GM21381 (cell line): ENCODE measurements around the gene CAMK2A.
"Not testable (repeated sequence)": the region's sequence is repeated elsewhere in the genome, so short reads cannot be mapped to it uniquely, and the experiment has no call there.

Source experiments
- ATAC-seq: cut with Tn5 transposase; IDR thresholded peaks from one replicate; pipeline ENCODE4 v1.9.1; 2021; ENCODE audit warnings: mild to moderate bottlenecking, moderate library complexity; ENCODE audit not compliant: unreplicated experiment

CAMK2A gene

DNA sequence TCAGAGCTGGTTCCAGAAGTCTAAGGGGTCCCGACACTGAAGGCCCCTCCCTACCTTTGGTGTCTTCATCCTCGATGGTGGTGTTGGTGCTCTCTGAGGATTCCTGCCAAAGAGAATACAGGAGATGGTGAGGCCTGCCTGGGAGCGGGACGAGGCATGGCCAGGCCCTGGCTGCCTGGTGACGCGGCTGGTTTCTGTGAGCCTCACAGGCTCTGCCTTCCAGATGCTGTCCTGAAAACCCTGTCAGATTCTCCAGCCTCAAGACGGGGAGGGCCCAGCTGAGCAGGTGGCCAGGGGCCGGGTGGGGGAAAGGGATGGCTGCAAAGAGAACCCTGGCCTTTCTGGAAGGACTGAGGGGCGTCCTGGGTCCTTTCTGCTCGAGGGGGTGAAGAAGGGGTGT is 50.9 kb downstream of the CAMK2A start:
- no peak for ATAC-seq

DNA sequence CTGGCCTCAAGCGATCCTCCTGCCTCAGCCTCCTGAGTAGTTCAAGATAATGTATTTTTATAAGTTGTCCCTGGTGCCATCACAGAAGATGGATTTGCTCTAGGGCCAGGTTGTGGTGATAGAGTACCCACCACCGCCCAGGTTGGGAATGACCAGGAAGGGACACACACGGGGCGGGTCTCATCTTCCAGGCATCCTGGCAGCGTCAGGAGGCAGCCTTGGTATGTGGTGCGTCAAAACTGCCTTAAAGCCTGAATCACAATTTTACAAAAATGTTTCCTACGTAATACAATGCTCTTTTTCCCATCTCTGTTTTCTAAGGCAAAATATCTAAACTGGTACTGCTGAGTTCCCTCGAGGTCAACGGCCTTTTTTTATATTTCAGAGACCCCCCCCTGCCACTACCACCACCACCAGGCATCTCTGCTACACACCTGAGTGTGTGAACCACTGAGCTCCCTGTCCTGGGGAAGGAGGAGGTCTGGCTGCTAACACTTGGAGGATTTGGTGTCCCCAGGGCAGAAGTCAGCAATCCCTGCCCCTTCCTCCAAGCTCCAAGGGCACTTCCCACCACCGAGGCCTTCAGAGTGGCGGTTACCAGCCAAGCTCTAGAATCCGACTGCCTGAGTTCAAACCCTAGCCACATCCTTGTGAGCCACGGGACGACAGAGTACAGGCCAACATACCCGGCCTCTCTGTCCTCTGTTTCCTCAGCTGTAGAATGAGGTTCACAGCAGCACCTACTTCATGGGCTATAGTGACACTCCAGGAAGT is 52.4 kb downstream of the CAMK2A start:
- no peak for ATAC-seq

DNA sequence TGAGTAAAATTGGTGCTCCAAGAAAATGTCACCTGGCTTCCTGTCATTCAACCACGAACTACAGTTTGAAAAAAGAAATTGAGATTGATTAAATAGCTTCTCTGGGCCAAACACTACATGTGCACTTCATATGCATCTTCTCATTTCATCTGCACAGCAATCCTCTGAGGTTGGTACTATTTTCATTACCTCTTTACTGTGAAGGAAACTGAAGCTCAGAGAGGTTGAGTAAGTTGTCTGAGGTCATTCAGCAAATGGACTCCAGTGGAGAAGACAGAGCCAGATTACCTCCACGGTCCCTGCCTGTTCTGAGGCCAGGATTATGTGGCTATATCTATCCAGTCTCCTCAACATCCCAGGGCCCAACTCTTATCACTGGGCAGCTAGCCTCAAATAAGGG is 53.3 kb downstream of the CAMK2A start:
- ATAC-seq = no peak

DNA sequence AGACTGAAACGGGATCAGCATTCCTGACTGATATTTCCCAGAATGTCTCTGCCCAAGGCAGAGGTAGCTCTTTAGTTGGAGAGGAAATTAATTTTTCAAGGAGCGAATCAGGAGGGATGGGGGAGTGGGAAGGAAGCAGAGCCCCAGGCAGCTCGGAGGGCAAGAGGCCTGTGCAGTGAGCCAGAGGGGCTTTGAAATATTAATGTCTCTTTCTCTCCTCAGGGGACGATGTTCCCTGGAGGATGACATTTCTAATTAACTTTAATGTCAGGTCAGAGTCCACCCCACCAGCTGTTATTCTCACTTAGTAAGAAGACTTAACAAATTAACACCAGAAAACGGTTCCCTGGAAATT is 54.1 kb downstream of the CAMK2A start:
- ATAC-seq = no peak

DNA sequence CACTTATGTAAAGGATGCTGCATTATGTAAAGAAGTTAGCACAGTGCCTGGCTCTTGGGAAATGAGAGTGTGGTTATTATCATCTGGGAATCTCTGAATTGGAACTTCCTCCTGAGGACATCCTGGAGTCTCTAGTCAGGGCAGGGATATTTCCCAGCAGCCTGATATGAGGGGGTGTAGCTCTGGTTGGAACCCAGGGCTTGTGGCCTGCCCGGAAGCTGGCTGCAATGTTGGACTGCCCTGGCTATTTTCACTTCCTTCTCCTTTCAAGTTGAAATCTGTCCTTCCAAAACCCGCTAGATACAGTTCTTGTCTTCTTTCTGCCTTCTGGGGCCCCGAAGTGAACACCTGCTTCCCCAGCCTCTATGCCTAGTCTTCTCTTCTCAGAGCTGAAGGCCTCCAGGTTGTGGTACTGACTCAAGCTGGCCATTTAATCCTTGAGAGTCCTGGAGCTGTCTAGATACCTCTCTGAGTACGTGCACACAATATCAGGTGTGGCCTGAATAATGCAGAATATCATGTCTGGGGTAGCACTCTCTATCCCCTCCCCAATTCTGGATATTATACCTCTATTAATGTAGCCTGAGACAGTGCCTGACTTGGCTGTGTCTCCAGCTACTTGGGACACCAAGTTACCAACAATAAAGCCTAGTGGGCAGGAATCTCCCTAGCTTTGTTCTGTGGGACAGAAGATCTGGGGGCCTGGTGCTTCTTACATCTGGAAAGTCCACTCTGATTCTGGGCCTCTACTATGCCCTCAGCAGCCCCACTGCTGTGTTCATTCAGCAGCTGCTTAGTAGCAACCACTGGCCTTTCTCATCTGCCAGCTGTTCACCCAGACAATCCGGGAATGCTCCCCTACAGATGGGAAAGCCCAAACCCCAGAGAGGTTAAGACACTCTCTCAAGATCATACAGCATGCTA is 54.7 kb downstream of the CAMK2A start:
- ATAC-seq = no peak

DNA sequence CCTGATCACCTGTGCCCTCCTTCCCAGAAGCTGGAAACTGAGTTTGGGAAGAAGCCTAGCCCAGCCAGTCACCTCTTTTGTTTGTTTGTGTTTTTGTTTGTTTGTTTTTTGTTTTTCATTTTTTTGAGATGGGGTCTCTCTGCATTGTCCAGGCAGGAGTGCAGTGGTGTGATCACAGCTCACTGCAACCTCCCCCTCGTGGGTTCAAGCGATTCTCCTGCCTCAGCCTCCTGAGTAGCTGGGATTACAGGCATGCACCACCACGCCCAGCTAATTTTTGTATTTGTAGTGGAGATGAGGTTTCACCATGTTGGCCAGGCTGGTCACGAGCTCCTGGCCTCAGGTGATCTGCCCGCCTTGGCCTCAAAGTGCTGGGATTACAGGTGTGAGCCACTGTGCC is 55.9 kb downstream of the CAMK2A start:
- not testable (repeated sequence) for ATAC-seq

DNA sequence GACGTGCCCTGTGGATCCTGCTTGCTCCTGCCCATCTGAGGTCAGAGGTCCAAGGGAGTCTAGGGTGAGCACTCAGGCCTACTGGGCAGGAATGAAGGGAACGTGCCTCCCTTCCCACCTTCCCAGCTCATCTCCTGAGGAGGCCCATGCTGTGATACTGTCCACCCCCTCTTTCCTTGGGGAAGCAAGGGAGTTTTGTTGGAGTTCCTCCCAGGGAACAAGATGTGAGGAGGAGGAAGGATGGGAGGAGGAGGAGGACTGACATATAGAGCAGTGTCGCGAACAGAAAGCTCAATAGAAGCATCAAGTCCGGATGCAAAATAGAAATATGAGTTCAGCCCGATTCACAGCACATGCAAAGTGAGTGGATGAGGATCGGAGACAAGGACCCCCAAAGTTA is 58.7 kb downstream of the CAMK2A start:
- no peak for ATAC-seq

DNA sequence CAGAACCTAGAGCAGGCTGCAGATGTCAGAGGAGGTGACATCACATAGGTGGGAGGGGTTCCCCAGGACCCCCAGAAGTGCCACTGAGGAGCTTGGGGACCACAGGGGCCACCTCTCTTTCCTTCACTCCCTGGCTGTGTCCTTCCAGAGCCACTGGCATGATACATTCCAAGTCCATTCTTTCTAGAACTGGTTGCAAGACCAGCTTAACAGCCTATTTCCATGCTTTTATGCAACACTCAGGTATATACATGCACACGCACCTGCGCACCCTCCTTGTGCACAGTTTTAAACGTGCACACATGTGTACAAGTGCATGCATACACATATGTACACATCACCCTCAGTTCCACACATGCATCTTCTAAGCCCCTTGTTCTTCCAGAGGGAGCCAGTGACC is 60.0 kb downstream of the CAMK2A start:
- no peak for ATAC-seq

DNA sequence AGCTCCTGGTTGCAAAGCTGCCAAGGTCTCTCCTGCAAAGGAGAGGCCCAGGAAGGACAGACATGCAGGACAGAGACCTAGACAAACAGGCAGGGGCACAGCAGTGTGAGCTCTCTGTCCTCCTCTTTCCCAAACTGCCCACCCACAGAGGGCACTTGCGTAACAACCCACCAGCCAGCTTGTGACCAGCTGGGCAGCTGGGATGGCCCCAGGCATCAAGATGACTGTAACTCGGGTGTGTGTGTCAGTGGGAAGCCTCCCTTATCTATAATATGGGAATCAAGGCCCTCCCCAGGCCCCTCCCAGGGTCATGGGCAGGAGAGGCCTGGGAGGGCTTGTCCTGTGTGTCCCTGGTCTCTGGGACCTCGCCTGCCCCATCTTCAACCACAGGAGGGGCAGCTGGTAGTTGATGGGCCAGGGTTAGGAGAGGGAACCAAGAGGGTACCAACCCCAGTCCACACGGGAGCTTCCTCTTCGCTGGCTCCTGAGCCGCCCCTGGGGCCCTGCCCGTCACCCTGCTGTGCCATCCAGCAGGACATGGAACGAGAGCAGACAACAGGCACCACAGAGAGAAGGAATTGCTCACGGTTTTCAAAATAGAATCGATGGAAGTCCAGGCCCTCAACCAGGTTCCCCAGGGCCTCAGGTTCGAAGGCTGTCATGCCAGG is 61.8 kb downstream of the CAMK2A start:
- no peak for ATAC-seq

DNA sequence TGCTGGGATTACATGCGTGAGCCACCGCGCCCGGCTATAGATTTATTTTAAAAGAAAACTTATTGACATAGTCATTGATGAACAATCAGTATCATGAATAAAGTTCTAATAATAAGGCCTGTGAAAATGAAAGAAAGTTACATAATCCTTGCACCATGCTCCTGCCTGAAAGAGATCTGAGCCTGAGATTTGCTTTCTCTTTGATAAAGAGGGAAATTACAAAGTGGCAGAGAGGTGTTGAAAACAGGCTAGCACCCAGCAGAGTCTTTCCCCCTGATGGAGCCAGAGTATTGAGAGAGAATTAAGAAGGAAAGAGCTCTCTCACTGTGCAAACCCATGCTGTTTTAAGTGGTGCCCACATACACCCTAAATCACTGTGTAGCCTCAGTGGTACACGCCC is 62.5 kb downstream of the CAMK2A start:
- no peak for ATAC-seq

DNA sequence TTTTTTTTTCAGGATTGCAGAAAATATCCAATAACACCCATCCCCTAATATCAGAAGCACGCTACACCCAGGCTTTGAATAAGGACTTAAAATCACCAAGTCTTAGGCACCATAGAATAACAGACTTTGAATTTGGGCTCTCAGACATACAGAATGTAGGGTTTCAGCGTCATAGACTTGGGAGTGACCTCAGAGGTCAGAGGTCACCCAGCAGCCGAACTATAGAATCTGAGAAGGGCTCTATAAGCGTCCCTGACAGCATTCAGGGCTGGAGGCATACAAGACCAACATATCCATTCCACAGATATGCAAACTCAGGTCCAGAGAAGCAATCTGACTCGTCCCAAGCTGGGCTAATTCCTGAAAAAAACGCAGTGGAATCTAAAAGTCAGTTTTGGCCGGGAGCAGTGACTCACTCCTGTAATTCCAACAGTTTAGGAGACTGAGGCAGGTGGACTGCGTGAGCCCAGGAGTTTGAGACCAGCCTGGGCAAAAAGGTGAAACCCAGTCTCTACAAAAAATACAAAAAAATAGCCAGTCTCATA is 65.0 kb downstream of the CAMK2A start:
- ATAC-seq = no peak

DNA sequence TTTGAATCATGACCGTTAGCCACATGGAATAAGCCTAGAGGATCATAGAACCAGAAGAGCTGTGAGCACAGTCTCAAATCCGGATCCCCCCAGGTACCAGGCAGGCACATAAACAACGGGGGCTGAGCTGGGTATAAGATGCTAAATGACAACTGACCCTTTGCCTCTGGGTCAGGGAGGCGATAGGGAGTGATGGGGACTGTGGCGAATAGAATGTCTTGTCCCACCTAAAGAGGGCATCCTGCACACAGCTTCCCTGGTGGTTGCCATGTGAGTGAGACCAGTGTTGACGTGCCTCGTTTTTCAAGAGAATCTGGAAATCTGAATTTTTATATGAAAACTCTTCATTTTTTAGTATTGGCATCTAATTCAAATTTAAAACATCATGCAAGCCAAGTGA is 66.1 kb downstream of the CAMK2A start:
- ATAC-seq = no peak

DNA sequence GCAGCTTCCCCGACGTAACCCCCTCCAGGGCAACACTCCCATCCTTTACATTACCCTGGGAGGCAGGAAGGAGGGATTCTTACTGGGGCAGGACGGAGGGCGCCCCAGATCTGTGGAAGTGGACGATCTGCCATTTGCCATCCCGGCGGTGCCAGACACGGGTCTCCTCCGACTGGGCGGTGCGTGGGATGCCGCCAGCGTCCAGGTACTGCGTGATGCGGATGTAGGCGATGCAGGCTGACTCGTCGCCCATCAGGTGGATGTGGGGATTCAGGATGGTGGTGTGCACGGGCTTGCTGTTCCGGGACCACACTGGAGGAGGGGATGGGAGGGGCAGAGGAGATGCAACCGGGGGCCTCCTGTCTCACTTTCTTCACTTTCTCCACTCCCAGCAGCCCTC is 66.7 kb downstream of the CAMK2A start:
- ATAC-seq = no peak

DNA sequence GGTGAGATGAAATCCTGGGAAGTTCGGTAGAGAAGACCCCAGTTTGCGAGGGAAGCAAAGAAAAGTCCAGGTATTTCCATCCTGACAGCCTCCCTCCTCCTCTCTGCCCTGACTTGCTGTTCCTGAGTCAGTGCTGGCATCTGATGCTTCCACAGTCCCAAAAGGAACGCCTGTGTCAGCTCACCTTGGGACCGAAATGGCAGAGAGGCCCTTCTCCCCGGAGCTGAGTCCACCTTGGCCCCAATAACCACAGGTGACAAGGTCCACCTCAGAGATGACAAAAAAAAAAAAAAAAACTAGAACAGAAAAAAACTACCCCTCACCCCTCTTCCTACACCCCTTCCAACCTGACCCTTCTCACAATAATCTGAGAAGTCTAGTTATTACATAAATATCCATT is 68.1 kb downstream of the CAMK2A start:
- no peak for ATAC-seq

DNA sequence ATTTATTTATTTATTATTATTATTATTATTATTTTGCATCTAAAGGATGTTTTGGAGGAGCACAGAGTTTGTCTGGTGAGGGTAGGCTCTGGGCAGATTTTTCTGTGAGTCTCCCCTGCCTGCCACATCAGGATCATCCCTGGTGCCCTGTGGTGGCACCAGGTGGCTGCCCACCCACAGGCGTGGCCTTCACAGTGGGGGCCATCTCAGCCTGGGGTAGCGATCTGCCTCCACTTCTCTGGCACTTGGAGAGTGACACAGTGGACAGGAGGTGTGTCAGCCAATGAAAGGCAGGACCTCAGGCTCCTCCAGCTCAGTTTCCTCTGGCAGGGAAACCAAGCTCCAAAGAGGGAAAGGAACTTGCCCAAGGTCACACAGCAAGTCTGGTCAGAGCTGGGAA is 69.7 kb downstream of the CAMK2A start:
- no peak for ATAC-seq

DNA sequence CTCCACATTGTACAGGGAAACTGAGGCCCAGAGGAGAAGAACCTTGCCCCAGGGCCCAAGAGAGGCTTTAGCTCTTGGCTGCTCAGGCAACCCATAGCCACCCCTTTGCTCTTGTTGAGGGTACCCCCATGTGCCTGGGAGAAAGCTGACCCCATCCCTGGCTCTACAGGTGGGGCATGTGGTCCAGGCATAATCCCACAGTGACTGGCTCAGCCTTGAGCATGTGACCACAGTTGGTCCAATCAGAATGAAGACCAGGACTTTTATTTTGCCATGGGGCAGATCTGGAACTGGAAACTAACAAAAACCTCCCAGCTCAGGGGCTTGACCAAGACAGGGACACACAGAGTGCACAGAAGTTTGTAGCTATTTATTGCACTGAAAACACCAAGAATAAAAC is 70.4 kb downstream of the CAMK2A start:
- no peak for ATAC-seq

DNA sequence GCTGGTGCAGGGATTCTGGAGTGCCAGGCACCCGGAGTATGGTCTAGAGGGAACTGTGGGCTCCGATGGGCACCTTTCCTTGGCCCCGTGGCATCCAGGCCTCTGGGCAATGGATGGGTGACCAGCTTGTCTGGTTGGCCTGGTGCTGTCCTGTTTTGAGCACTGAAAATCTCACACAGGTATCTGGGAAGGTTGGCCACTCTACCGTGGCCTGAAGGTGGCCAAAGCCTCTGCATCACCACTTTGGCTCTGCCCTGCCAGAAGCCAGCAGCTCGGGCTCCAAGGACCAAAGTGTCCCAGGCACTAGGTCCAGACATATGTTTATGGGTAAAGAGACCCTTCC is 70.9 kb downstream of the CAMK2A start:
- no peak for ATAC-seq

DNA sequence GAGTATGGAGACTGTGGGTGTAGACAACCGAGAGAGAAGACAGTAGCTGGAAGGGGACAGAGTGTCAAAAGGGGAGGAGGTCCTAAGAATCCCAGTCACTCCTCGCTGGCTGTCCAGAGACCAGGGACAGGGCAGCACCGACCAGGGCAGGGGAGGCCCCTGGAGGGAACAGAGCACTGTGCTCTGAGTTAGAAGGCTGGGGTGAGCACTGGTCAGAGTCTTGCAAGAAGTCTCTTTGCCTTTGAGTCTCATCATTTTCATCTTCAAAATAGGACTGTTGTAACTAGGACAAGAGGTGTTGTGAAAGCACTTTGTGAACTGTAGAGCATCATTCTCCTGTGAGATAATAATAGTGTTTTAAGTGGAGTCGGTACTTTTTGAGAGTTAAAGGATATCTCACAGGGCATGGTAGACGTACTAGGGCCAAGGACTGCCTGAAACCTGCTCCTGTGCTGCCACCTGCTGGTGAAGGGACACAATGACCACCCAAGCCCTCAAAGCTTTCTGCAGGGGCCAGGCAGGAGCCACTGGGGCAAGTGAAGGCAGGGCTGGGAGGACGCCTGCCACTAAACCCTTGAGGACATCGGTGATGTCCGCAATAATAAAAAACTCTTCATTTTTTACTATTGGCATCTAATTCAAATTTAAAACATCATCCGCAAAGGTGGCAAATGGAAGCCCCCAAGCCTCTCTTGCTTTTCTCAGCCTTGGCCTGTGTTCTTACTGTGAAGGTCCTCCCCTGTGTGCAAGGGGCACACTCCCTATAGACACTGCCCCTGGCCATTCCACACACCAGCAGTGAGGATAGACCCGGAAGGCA is 71.5 kb downstream of the CAMK2A start:
- ATAC-seq = peak; percentile 90

DNA sequence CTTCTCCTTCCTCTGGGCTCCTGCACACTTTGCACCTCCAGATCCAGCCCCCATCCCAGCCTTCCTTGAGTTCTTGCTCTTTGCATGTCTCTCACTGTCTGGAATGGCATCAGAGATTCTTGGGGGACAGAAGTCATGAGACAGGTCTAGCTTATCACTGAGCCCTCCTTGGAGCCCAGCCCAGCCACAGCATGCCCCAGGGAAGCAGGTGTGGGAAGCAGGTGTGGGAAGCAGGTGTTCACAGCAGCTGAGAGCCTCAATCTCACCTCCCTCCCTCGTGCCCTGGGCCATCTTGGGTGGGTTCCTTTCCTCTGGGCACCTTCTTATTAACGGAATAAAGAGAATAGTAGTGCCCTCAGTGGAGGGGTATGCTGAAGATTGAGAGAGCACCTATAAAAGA is 72.5 kb downstream of the CAMK2A start:
- ATAC-seq = no peak

DNA sequence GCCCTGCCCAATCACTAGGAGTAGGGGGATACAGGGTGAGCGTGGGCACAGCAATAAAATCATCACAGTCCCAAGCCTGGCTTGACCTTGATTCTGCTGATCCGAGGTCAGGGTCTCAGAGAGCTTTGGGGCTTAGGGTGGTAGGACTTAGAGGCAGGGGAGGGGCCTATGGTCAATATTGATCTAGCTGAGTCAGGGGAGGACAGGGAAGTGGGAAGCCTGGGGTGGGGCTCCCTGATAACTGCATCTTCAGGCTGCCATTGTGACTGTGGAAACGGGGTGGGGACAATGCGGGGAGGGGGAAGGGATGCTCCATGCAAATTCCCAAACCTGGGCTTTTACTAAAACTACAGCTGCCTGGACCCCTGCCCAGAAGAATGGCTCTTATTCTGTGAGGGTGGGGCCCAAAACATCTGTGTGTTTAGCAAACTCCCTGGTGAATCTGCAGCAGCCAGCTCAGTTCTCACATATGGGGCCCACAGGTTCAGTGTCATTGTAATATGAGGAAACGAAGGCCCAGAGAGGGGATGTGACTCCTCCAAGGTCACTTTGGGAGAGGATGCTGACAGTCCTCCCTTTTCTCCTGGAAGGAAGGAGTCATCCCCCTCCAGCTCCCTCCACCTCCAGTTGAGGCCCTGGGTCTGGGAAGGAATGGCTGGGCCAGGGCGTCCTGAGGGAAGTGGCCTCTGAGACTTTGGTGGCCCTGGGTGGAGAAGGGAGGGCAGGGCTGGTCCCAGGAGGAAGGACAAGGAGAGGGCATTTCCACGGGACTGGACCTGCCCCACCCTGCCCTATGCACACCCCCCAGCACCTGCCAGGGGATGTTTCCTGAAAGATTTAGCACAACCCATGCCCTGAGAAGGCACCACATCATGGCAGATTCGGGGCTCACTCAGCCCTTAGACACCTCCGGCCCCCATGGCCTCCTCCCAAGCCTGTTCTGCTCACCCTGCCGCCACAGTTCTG is 73.3 kb downstream of the CAMK2A start:
- ATAC-seq = no peak
